ENCODE measurements around the gene ZNF43.

GRCh38 chr19:21789466-21790085, 46.4 kb downstream of the ZNF43 start:
- TF ChIP-seq POLR2A (IDR thresholded peaks at IDR 0.05; ENCODE audit: low read length), result no peak
- no peak for TF ChIP-seq GATA1 (IDR thresholded peaks at IDR 0.05; ENCODE audit: low read depth, low read length)

Measured in erythroblast (primary cell).